Amniotic stem cell (primary cell): Measurements from ENCODE around the gene DNAJB6.

Source experiments
- DNase-seq: peaks from one replicate; lab custom pipeline; 2025; lab: John Stamatoyannopoulos, UW

DNAJB6 gene

DNA sequence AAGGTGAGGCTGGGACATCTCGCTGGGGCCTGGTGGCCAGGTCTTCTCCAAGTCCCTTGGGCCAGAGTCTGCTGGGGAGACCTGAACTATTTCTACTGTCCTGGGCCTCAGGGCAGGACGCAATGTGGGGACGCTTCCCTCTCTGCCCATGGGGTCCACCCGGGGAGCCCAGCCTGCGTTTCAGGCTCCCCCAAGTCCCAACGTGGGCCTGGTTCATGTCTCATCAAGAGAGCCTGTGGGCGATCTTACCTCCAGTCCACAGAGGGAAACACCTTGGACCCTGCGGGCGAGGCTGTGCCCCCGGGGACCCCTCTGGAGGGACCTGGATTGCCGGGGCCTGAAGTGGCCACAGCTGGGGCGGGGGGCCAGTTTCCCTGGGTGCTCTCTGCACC lies 91.7 kb downstream of the DNAJB6 start:
- no peak for DNase-seq

DNA sequence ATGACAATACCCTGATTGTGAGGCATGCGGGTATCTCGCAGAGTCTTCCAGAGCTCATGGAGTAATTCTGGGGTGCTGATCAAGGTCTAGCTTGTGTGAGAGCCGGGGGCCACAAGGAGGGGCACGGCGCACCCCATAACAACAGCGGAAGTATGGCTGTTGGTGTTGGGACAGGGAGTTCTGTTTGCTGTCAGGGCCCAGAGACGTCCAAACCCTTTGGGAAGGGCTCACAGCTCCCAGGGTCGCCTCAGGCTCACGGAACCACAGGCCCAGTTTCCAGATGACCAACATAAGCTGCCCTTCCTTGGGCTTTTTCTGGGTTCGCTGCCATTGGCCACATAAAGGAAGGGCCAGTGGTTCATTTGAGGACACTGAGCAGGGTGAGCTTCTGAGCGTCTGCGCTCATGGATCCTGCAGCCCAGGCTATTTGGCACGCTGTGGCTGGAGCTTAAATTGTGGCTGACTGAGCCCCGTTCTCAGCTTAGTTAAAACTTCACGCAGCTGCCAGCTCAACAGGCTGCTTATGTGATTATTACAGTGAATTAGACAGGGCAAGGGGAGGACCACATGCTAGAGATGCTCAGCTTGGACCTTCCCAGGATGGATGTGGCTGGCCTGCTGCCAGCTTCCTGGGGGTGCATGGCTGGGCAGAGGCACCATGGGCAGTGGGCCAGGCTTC lies 92.3 kb downstream of the DNAJB6 start:
- DNase-seq = no peak

- DNase-seq = no peak
Observed at GRCh38 chr7:157429680-157430224, 92.9 kb downstream of the DNAJB6 start.

DNA sequence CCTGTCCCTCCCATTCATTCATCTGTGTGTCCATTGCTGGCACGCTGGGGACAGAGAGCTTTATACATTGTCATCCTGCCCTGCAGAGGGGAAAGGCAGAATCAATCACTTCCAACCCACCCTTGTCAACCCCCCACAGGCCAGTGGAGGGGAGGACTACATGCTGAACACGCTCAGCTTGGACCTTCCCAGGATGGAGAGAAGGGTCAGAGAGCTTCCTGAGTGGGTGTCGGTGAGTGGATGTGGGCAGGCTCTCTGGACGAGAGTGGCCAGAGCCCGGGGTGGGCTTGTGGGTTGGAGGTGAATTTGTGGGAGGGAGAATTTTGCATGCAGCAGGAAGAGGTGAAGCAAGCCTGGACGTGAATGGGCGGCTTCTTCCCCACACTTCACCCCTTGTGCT lies 93.9 kb downstream of the DNAJB6 start:
- DNase-seq = no peak

DNA sequence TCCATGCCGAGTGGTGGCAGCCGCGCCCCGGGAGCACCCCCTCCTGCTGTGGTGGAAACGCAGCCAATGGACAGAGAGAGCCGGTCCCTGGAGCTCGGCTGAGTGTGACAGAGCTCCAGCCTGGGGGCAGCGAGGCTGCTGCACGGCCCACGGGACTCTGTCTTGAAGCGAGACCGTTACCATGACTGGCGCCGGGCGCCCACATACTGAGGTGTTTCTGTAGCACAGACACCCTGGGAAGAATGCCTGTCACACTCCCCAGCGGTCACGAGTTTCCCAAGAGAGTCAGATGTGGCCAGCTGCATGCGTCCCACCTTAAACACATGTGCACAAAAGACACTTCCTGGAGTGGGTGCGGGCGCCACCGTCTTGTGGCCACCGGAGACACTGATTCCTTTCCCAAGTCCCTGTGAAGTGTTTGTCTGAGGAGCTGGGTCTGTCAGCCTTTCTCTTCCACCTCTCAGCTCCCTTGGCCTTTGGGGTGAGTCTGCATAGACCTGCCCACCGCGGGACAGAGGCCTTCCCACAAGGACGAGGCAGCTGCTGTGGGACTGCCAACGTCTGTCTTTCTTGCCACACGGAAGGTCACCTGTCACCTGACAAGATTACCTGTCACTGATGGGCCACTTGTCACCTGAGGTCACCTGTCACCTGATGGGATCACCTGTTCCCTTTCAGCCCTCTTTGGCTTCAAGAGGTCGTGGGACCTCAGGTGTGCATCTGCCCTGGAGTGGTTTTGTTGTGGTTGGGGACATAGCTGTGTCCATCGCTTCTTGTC lies 94.6 kb downstream of the DNAJB6 start:
- no peak for DNase-seq

DNA sequence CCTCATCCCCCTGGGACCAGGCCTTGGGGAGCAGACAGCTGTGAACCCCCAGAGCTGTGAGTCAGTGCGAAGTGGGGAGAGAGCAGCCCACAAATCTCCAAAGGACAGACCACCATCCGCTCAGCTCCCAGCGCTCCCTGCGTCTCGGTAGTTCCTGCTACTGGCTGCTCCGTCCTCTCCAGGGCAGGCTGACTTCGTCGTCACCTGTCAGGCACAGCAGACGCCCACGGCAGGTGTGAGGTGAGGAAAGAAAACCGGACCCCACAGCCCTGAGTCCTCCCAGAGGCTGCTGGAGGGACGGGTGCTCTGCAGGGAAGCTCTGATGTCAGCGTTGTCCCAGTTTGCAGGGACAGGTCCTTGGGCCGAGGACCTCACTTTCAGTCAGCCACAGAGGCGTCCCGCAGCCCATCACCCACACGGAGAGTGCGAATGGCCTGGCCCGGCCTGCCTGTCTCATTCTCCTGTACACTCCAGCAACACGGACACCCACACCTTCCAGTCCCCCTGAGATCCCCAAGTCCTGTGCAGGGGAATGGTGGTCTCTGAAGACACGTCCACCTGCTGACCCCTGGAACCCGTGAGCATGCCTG lies 95.2 kb downstream of the DNAJB6 start:
- DNase-seq = no peak

DNA sequence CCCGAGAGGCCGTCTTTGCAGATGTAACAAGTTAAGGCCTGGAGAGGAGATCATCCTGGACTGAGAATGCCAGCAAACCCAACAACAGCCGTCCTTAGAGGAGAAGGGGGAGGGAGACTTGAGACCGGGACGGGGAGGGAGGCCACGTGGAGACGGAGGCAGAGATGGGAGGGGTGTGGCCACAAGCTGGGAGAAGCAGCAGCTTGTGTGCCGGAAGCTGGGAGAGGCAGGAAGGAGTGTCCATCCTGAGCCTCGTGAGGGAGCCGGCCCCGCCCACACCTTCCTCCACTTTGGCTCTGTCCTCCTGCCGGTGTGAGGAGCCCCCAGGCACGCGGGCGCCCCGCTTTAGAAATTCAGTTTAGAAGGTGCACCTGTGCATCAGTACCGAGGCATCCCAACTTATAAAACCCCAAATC lies 95.7 kb downstream of the DNAJB6 start:
- peak; percentile 6 for DNase-seq

DNA sequence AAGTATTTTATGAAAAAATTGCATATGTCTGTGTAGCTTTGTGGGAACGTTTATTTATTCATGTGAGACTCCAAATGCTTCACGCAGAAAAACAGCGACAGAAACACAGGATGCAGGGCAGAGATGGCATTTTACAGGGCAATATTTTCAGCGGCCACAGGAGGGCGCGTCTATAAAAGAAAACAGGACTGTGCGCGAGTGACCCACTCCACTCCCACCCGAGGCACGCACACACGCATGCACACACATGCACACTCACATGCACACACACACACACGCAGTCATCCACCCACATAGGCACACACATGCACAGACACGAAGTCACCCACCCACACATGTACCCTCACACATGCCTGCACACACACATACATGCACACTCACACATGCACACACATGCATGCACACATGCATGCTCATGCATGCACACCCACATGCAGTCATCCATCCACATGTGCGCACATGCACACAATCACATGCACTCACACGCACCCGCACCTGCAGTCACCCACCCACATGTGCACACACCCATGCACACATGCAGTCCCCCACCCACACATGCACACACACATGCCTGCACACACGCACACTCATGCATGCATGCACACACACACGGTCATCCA lies 96.3 kb downstream of the DNAJB6 start:
- no peak for DNase-seq

- DNase-seq = no peak
Observed at GRCh38 chr7:157433628-157434027, 96.8 kb downstream of the DNAJB6 start.

DNA sequence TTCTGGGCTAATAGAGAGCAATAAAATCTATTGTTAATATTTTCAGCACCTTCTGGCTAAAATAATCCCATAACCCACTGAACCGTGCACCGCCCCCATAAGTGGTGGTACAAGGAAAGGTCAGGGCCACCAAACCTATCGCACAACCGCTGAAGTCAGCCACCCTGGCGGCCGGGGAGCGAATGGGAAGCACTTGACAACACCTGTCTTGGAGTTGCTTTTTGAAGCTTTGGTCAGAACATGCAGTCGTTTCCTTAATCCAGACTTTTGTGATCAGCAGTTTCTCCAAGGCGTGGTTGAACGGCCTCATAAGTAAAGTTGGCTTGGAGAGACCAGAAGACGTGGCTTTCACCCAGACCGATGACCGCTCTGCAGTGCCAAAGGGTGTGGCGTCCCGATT lies 97.4 kb downstream of the DNAJB6 start:
- no peak for DNase-seq

GRCh38 chr7:157434701-157435100 lies 97.9 kb downstream of the DNAJB6 start:
- DNase-seq = no peak

GRCh38 chr7:157436076-157436475 lies 99.3 kb downstream of the DNAJB6 start:
- no peak for DNase-seq

DNA sequence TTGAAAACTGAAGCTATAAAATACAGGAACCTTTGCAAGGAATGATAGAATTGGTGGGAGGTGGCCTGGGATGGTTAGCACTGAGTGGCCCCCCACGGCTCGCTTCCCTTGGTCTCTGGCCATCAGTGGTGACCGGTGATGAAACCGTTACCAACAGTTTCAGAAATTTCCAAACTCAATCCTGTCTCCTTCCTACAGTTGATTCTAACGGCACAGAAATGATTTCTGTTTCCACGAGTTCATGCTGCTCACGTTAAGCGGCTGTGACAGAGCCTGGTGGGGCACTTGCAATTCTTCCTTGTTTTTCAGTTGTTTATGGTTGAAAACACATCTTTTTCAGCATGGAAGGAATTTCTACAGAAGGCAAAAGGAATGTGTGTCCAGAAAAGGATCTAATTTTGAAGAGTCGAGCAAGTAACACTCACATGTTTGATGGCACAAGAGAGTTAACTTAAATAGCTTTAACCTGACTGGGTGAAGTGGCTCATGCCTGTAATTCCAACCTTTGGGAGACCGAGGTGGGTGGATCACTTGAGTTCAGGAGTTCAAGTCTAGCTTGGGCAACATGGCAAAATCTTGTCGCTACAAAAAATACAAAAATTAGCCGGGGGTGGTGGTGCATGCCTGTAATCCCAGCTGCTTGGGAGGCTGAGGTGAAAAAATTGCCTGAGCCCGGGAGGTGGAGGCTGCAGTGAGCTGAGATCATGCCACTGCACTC lies 100.1 kb downstream of the DNAJB6 start:
- no peak for DNase-seq

- DNase-seq = no peak
Observed at GRCh38 chr7:157437519-157438061, 100.8 kb downstream of the DNAJB6 start.

DNA sequence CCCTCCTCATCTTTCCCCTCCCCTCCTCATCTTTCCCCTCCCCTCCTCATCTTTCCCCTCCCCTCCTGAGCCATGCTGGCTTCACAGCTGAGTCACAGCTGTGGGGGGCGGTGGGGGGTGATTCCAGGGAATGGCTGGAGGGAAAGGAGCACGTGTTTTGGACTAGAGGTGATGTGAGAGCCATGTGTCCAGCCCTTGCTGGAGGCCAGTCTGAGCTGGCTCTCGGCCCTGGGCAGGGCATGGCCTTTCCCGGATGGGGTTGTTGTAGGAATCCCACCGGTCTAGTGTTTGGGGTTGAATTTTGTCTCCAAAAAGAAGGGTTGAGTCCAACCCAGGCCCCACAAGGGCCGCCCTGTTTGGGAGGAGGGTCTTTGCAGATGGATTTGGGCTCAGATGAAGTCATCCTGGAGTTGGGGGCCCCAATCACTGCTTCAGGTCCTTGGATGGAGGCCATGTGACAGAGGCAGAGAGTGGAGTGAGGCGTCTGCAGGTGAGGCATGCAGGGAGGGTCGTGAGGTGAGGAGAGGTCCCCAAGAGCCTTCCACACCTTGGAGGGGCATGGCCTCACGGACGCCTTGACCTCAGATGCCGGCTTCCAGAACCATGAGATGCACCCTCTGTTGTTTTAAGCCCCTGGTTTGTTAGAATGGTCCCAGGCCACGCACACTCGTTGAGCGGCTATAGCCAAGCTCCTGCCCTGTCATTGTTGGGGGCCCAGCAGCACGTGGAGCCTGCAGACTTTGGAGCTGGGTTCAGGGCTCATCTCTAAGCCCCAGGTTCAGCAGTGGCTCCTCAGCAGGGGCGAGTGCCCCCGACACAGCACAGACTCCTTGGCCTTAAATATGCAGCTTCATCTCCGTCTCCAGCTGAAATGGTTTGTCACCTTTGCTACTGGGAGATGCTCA lies 101.6 kb downstream of the DNAJB6 start:
- no peak for DNase-seq

DNA sequence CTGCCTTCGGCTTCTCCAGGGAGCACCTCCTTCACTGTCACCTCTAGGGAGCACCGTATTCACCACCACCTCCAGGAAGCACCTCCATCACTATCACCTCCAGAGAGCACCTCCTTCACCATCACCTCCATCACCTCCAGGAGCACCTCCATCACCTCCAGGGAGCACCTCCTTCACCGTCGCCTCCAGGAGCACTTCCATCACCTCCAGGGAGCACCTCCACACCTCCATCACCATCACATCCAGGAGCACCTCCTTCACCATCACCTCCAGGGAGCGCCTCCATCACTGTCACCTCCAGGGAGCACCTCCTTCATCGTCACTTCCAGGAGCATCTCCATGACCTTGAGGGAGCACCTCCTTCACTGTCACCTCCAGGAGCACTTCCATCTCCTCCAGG lies 102.3 kb downstream of the DNAJB6 start:
- DNase-seq = no peak

- no peak for DNase-seq
Observed at GRCh38 chr7:157439761-157440160, 103.0 kb downstream of the DNAJB6 start.

GRCh38 chr7:157440346-157441022 lies 103.7 kb downstream of the DNAJB6 start:
- DNase-seq = no peak

DNA sequence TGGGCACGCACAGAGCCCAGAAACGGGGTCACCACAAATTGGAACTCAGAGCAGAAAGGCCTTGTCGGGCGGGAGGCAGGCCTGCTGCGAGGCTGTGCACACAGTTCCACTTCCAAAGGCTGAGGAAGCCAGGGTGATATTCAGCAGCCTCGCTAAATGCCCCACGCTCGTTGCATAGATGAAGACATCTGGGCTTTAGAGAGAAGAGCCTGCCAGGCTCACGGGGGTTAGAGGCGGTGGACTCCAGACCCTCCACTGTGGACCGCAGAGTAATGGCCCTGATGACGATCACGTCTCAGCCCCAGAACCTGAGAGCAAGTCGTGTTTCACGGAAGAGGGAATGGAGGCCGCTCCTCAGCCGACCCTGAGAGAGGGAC lies 104.2 kb downstream of the DNAJB6 start:
- DNase-seq = no peak

GRCh38 chr7:157442456-157442855 lies 105.7 kb downstream of the DNAJB6 start:
- DNase-seq = no peak
